M059J (cell line): Measurements from ENCODE around the gene GALM. TPM values are rescaled to one million over a fixed set of nuclear protein-coding genes. Genes with fewer than 3 reads are reported as not detected.
A peak's percentile ranks its signal among the peaks of the same experiment; 100 is the strongest.
"Not testable (repeated sequence)": the region's sequence is repeated elsewhere in the genome, so short reads cannot be mapped to it uniquely, and the experiment has no call there.

ENCODE experiments used
- DNase-seq: peaks from one replicate; pipeline ENCODE4 v3.0.0-alpha.2; 2012; ENCODE audit warnings: low read depth
- total RNA-seq: library from RNA; depleted of rRNA; stranded (reverse); fragments of >200 nt; shearing (Covaris generic); gene quantifications from 2 replicates; pipeline ENCODE4 v1.2.3, GENCODE V29; 2014

GALM gene
- total RNA-seq, 1 experiment from 2014 or later = 3.7 TPM

- not testable (repeated sequence) for DNase-seq
Measured at GRCh38 chr2:38680868-38681267, 15.0 kb downstream of the GALM start.

- DNase-seq = no peak
Measured at GRCh38 chr2:38682008-38682575, 16.2 kb downstream of the GALM start.

- DNase-seq = not testable (repeated sequence)
Measured at GRCh38 chr2:38682620-38683019, 16.7 kb downstream of the GALM start.

- no peak for DNase-seq
Measured at GRCh38 chr2:38683766-38684165, 17.9 kb downstream of the GALM start.

GRCh38 chr2:38685116-38685735 is 19.3 kb downstream of the GALM start:
- DNase-seq = peak; percentile 95

GRCh38 chr2:38690499-38691420 is 24.8 kb downstream of the GALM start:
- peak; percentile 93 for DNase-seq

DNA sequence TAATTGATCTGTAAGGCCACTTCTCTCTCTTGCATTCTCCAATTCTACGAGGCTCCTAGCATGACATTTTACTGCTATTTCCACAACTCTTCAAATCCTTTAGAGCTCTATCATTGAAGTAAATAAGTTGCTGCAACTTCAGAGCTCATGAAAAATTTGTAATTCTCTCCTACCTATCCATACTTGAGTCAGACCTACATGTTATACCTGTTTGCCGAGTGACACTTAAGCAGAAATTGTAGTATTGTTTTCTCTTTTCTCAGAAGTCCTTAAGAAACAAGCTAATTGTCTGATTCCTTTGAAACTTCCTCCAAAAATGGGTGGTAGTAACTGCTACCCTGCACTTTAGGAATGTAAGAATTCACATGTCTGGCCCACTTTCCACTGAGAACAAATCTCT is 26.1 kb downstream of the GALM start:
- no peak for DNase-seq

DNA sequence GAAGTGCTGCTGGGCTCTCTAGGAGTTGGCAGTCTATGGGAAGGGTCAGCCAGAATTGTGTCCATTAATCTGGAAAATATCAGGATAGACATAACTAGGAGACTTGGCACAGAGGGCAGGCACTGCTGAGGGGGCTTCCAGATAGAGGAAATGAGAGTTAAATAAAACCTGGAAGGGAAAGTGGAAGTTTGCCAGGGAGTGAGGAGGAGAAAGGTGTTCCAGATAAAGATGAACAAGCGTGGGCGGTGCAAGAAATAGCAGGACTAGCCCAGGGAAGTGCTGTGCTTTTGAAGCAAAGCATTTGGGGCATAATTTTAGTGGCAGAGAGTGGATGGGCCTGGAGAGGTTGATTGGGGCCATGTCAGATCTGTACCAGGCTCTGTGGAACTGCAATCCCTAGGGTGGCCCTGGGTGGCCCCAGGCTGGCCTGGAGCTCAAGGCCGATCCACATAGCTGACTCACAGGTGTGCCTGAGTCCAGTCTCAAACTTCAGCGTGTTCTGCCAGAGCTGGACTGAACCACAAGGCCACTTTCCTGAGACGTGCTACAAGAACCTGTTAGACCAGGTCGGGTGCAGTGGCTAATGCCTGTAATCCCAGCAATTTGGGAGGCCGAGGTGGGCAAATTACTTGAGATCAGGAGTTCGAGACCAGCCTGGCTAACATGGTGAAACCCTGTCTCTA is 26.9 kb downstream of the GALM start:
- DNase-seq = peak; percentile 27

DNA sequence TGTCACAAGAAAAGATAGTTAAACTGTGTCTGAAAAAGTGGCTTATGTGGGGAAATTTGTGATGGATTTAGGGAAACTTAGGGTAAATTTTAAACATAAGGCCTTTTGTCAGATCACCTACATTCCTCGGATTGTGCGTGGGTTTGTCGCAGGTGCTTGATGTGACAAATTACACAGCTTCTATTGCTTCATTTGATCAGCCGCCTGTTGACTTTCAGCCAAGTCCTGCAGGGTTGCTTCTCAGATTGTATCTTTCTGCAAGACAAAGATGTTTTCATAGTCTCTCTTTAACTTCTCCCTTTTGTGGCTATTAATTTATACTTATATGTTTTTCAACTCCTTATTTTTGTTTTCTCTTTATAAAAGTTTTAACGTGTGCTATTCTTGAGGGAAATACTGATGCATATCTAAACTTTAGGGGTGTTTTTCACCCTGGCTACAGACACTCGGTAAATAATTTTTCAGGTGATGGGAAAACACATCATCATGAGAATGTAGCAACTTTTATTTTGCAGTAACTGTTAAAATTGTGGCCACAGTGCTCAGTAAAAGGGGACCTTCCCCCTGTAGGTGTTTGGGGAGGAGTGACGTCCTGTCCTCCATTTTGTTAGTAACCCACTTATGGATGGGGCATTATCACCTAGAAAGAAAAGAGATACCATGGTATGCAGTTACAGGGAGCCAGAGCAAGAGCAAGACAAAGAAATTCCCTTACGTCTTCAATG is 31.4 kb downstream of the GALM start:
- no peak for DNase-seq

DNA sequence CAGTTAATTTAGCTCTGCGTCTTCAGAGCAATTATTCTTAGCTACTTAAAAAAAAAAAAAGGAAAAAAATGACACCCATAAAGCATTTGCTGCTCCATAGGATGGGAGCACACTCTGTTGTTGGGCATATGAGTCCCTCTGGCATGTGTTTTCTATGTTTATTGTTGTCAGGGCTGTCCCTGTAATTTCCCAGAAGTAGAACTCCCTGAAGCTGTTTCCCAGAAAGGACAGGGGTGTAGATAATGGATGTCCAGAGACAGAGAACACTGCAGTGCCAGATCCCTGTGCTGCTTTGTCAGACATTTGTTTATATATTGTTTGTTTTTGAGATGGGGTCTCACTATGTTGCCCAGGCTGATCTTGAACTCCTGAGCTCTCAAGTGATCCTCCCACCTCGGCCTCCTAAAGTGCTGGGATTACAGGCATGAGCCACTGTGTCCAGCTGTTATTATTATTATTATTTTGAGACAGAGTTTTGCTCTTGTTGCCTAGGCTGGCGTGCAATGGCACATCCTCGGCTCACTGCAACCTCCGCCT is 32.6 kb downstream of the GALM start:
- DNase-seq = no peak

GRCh38 chr2:38700113-38700785 is 34.3 kb downstream of the GALM start:
- no peak for DNase-seq

DNA sequence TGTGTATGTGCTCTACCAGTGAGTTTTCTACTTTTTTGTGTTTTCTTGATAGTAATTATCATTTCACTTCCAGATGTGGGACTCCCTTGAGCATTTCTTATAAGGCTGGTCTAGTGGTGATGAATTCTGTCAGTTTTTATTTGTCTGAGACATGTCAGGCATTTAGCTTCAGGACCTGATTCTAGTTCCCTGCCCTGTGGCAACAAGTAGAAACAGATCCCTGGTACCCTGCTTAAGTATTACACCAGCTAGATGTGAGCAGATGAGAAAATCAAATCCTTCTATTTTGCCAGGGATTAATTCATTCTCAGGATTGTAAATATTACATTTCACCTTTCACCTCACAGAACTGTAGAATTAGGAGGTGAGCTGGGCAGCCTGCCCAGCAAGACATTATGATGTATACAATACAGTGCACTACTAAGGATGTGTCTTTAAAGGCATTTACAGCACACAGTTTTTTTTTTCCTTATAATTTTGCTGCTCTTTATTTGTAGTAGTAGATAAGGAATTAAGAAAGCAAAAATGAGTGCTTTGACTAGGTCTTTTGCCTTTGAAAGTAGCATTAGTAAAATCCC is 35.1 kb downstream of the GALM start:
- no peak for DNase-seq

DNA sequence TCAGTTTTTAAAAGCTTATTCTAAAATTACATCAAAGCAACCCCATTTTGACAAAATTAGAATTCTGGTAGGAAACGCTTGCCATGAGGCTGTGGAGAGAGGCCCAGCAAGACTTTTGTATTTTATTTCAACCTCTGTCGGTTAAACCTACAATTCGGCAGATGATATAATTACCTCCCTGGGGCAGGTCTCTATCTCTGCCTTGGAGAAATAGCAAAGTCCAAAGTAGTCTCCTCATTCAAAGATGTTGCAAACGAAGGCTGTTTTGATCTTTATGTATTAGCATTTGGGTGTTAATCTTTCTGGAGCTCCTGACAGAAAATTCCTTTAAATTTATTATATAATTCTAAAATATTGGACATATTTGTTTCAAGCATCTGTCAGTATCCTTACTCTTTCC is 35.6 kb downstream of the GALM start:
- DNase-seq = no peak

DNA sequence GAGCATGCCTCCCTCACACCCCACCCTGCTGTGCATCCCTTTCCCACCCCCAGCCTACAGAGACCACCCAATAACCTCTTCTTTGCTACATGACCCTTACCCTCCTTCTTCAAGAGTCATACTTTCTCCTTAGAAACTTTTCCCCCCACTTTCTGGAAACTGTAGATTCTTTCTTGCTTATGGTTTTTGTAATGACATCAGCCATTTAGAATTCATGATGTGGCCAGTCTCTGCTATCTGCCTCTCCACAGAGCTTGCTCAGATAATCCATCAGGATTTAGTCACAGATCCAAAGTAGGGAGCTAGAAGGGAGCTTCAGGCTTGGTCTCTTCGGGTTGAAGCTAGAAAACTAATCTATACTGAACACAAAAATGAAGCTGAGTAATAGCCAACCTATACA is 36.5 kb downstream of the GALM start:
- DNase-seq = peak; percentile 86

- DNase-seq = peak; percentile 18
Measured at GRCh38 chr2:38703336-38703735, 37.4 kb downstream of the GALM start.

DNA sequence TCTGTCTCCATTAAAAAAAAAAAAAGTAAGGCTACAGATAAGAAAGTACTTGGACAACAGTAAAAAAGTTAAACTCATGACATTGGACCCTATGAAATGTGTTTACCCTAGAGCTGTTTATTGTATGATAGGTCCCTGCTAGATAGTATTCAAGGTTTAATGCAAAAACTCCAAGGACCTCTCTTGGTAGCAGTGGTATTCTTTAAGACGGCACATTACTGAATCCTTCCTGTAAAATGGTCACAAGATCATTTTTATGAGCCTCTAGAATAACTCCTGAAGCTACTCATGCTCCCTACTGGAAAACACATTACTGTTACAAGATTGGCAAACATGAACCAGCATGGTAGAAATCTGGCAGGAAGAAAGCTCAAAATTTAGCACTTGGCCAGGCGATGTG is 38.8 kb downstream of the GALM start:
- DNase-seq = no peak

DNA sequence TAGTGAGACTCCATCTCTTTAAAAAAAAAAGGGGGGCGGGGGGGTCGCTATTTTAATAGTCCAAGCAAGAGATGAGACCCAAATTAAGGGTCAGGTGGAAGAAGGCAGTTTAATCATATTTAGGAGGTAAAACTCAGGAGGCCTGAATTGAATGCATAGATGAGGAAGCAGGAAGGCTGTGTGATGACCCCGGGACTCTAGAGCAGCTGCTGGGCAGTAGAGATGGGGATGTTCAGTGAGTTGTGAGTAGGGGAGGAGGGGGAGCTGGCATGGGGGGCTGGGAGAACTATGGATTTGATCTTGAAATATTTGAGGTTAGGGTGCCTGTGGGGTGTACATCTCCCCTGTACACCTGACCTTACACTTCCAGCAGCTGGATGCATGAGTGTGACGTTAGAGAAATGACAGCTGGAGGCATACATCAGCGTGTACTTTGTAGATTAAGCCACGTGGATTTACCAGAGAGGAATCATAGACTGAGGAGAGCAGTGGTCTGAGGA is 41.0 kb downstream of the GALM start:
- DNase-seq = no peak

GRCh38 chr2:38708491-38708890 is 42.6 kb downstream of the GALM start:
- not testable (repeated sequence) for DNase-seq

- no peak for DNase-seq
Measured at GRCh38 chr2:38708900-38709566, 43.1 kb downstream of the GALM start.
